Trophoblast cell (in vitro differentiated cells and primary cell): Measurements from ENCODE around the gene LRBA.

Source experiments
- DNase-seq, 2 donors: peaks; one replicate each; pipeline ENCODE4 v3.0.0-alpha.2; 2016
- H2AFZ ChIP-seq: 2 replicates; pipeline ENCODE4 v1.6.1; 2013; ENCODE audit warnings: low read length, moderate library complexity, mild to moderate bottlenecking; ENCODE audit not compliant: insufficient read depth, poor library complexity
- H2AK5ac ChIP-seq: 2 replicates; pipeline ENCODE4 v1.6.1; 2013; ENCODE audit warnings: mild to moderate bottlenecking, low read length
- H2BK120ac ChIP-seq: 2 replicates; pipeline ENCODE4 v1.6.1; 2013; ENCODE audit warnings: low read length, mild to moderate bottlenecking, moderate library complexity; ENCODE audit not compliant: insufficient read depth, poor library complexity
- H2BK12ac ChIP-seq: 2 replicates; pipeline ENCODE4 v1.6.1; 2013; ENCODE audit warnings: mild to moderate bottlenecking, low read length, moderate library complexity
- H2BK5ac ChIP-seq: 2 replicates; pipeline ENCODE4 v1.6.1; 2013; ENCODE audit warnings: low read length, low read depth, moderate library complexity, mild to moderate bottlenecking; ENCODE audit not compliant: poor library complexity
- H3K14ac ChIP-seq: 2 replicates; pipeline ENCODE4 v1.6.1; 2013; ENCODE audit warnings: mild to moderate bottlenecking, low read length
- H3K18ac ChIP-seq: 2 replicates; pipeline ENCODE4 v1.6.1; 2013; ENCODE audit warnings: mild to moderate bottlenecking, low read length
- H3K23ac ChIP-seq: 2 replicates; pipeline ENCODE4 v1.6.1; 2013; ENCODE audit warnings: low read length
- H3K27ac ChIP-seq: 2 replicates; pipeline ENCODE4 v1.5.1; 2013; ENCODE audit warnings: low read depth, mild to moderate bottlenecking, inconsistent platforms, low read length, moderate library complexity
- H3K27me3 ChIP-seq: 2 replicates; pipeline ENCODE4 v1.6.1; 2013; ENCODE audit warnings: inconsistent platforms, mild to moderate bottlenecking, low read length, moderate library complexity; ENCODE audit not compliant: insufficient read depth
- H3K36me3 ChIP-seq, 2 experiments: 1 replicate in 1 of 2; 2 replicates in 1 of 2; pipeline ENCODE4 v1.6.1; 2013; ENCODE audit warnings: low read length in 2 of 2, mild to moderate bottlenecking in 2 of 2, moderate library complexity in 1 of 2; ENCODE audit not compliant: insufficient read depth in 2 of 2, control insufficient read depth in 1 of 2
- H3K4ac ChIP-seq: 2 replicates; pipeline ENCODE4 v1.6.1; 2013; ENCODE audit warnings: low read depth, mild to moderate bottlenecking, low read length, moderate library complexity
- H3K4me1 ChIP-seq, 2 experiments: 1 replicate in 1 of 2; 2 replicates in 1 of 2; pipeline ENCODE4 v1.6.1; 2013; ENCODE audit warnings: low read length in 2 of 2, mild to moderate bottlenecking in 2 of 2, moderate library complexity in 1 of 2; ENCODE audit not compliant: insufficient read depth in 2 of 2, control insufficient read depth in 1 of 2
- H3K4me2 ChIP-seq: 2 replicates; pipeline ENCODE4 v1.6.1; 2013; ENCODE audit warnings: inconsistent platforms, mild to moderate bottlenecking, low read length, moderate library complexity
- H3K4me3 ChIP-seq: 2 replicates; pipeline ENCODE4 v1.5.1; 2013; ENCODE audit warnings: mild to moderate bottlenecking, low read depth, low read length, inconsistent platforms
- H3K79me1 ChIP-seq: one replicate; pipeline ENCODE4 v1.6.1; 2013; ENCODE audit warnings: low read length
- H3K79me2 ChIP-seq: 2 replicates; pipeline ENCODE4 v1.6.1; 2013; ENCODE audit warnings: low read length, mild to moderate bottlenecking; ENCODE audit not compliant: control insufficient read depth, insufficient read depth, poor library complexity
- H3K9ac ChIP-seq: 2 replicates; pipeline ENCODE4 v1.6.1; 2013; ENCODE audit warnings: mild to moderate bottlenecking, low read length
- H3K9me3 ChIP-seq: 2 replicates; pipeline ENCODE4 v1.6.1; 2013; ENCODE audit warnings: low read depth, mild to moderate bottlenecking, control low read depth, inconsistent platforms, low read length; ENCODE audit not compliant: insufficient read depth
- H4K12ac ChIP-seq: 2 replicates; pipeline ENCODE4 v1.6.1; 2013; ENCODE audit warnings: low read depth, mild to moderate bottlenecking, low read length, moderate library complexity
- H4K8ac ChIP-seq: 2 replicates; pipeline ENCODE4 v1.6.1; 2013; ENCODE audit warnings: low read depth, mild to moderate bottlenecking, low read length, moderate library complexity
- H4K91ac ChIP-seq: one replicate; pipeline ENCODE4 v1.6.1; 2013; ENCODE audit warnings: low read depth, mild to moderate bottlenecking, low read length, moderate library complexity
- WGBS: extraction: QIAGEN DNeasy Blood & Tissue Kit; methylation state at CpG from one replicate; pipeline ENCODE4 v1.1.7; 2013; ENCODE audit warnings: missing lambda C conversion rate; ENCODE audit not compliant: insufficient read length, insufficient coverage; ENCODE audit errors: extremely low coverage; 5-methylcytosine and 5-hydroxymethylcytosine counted together

The LRBA gene

DNA sequence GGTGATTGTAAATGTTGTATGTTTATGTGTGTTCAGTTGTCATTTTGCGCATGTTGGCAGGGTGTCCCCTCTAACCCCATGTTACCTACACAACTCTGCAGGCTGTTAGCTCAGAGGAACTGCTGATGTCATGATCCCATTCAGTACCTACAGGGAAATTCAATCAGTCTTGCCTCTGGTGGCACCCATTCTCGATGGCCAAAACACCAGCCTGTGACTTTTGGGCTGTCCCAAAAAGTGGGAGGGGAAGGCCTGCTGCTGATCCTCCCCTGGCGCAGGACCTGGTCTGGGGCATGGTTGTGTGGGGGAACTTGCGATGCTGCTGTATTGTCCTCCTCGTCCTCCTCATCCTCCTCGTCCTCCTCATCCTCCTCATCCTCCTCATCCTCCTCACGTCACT, 762.3 kb downstream of the LRBA start:
- H3K18ac ChIP-seq, result no peak overlapping the region
- peaks cover 0 to 2% of the 10 kb centered on the region in 2 experiments for H3K4me1 ChIP-seq
- peaks cover 5% of the 10 kb centered on the region for H3K9me3 ChIP-seq
- H2BK12ac ChIP-seq, result no peak overlapping the region
- H4K12ac ChIP-seq, result no peak overlapping the region
- H3K14ac ChIP-seq, result no peak overlapping the region
- no peak overlapping the region for H3K4ac ChIP-seq
- no peak overlapping the region for H2AFZ ChIP-seq
- no peaks in the 10 kb centered on the region for H3K36me3 ChIP-seq
- no peak overlapping the region for H4K91ac ChIP-seq
- H3K79me1 ChIP-seq, result no peaks in the 10 kb centered on the region
- H3K4me3 ChIP-seq, result no peak overlapping the region
- H2BK120ac ChIP-seq, result no peak overlapping the region
- no peaks in the 10 kb centered on the region for H3K79me2 ChIP-seq
- no peak overlapping the region for H3K9ac ChIP-seq
- no peak overlapping the region for H3K4me2 ChIP-seq
- H2BK5ac ChIP-seq, result no peak overlapping the region
- no peaks in the 10 kb centered on the region for H3K27me3 ChIP-seq
- no peak overlapping the region for H4K8ac ChIP-seq
- WGBS, result no CpG with 5 or more reads among the region's 7 CpGs
- no peak for DNase-seq
- H3K27ac ChIP-seq, result no peak overlapping the region
- no peak overlapping the region for H2AK5ac ChIP-seq
- H3K23ac ChIP-seq, result no peak overlapping the region

DNA sequence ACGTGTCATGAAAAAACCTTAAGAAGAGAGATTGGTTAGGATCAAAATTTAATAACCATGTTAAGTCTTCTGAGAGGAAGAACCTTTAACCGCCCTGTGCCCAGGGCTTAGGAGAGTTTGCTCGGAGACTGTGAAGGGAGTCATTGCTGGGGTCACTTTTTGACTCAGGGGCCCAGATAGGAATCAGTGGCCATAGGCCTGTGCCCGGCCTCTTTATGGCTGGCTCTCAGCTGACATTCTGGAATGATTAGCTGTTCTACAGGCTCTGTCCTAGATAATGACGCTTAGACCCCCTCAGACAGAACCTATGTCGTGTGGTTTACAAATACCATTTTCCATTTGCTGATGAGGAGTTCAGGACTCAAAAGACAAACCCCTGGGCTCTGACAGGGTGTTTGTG, 762.8 kb downstream of the LRBA start:
- no peak for DNase-seq

DNA sequence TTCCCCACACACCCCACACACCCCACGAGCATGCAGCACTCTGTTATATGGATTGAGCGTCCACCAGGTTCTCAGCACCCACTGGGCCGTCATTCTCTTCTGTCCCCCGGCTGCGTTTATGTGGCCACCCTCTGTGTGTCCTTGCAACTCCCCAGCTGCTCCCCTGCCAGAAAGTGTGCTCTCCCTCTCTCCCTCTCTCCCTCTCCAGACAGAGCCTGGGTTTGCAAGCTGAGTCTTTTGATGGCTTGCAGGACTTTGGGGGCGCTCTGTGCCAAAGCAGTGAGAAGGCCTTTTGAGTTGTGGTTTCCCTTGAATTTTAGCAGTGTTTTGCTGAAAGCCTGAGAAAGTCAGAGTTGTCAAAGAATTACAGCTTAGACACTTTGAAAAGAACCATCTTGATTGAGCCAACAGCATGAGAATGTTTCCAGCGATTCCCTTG, 763.3 kb downstream of the LRBA start:
- no peak overlapping the region for H3K4ac ChIP-seq
- 100% methylated on average over 1 of the region's 7 CpGs for WGBS

More for the DNA sequence above, 762.8 kb downstream of the LRBA start:
- Histone ChIP-seq H3K4ac (no peak overlapping the region), H3K23ac (no peak overlapping the region), H4K12ac (no peak overlapping the region), H3K9ac (no peak overlapping the region), H3K9me3 (peaks cover 5% of the 10 kb centered on the region), H3K27ac (no peak overlapping the region), H2BK5ac (no peak overlapping the region), H3K79me2 (no peaks in the 10 kb centered on the region), H2AFZ (no peak overlapping the region), H3K4me1 (peaks cover 0 to 2% of the 10 kb centered on the region in 2 experiments), H4K91ac (no peak overlapping the region), H3K79me1 (no peaks in the 10 kb centered on the region), H2BK120ac (no peak overlapping the region), H3K27me3 (no peaks in the 10 kb centered on the region), H4K8ac (no peak overlapping the region), H3K36me3 (no peaks in the 10 kb centered on the region), H2BK12ac (no peak overlapping the region), H3K4me3 (no peak overlapping the region), H3K18ac (no peak overlapping the region), H2AK5ac (no peak overlapping the region), H3K14ac (no peak overlapping the region), H3K4me2 (no peak overlapping the region)
- WGBS, result no CpG with 5 or more reads among the region's 6 CpGs

DNA sequence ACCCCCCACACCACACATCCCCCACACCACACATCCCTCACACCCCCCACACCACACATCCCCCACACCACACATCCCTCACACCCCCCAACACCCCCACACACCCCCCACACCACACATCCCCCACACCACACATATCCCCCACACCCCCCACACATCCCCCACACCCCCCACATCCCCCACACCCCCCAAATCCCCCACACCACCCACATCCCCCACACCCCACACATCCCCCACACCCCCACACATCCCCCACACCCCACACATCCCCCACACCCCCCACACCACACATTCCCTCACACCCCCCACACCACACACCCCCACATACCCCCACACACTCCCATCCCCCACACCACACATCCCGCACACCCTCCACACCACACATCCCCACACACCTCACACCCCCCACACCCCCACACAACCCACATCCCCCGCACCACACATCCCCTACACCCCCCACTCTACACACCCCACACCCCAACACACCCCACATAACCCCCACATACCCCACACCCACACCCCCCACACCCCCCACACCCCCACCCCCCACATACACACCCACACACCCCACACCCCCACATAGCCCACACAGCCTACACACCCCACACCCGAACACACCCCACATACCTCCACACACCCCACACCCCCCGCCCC, 764.0 kb downstream of the LRBA start:
- H3K4me3 ChIP-seq, result no peak overlapping the region
- H3K23ac ChIP-seq, result no peak overlapping the region
- H2BK12ac ChIP-seq, result no peak overlapping the region
- no peak overlapping the region for H2AK5ac ChIP-seq
- no peaks in the 10 kb centered on the region for H3K79me2 ChIP-seq
- DNase-seq, result no peak
- no peak overlapping the region for H4K8ac ChIP-seq
- H3K36me3 ChIP-seq, result no peaks in the 10 kb centered on the region
- H3K4me2 ChIP-seq, result no peak overlapping the region
- no peaks in the 10 kb centered on the region for H3K27me3 ChIP-seq
- H3K18ac ChIP-seq, result no peak overlapping the region
- H3K4ac ChIP-seq, result no peak overlapping the region
- peaks cover 5% of the 10 kb centered on the region for H3K9me3 ChIP-seq
- no peaks in the 10 kb centered on the region for H3K79me1 ChIP-seq
- H3K27ac ChIP-seq, result no peak overlapping the region
- H3K14ac ChIP-seq, result no peak overlapping the region
- no peaks in the 10 kb centered on the region for H3K4me1 ChIP-seq
- no peak overlapping the region for H3K9ac ChIP-seq
- H4K12ac ChIP-seq, result no peak overlapping the region
- WGBS, result 100% methylated on average over 1 of the region's 4 CpGs
- no peak overlapping the region for H2BK5ac ChIP-seq
- H4K91ac ChIP-seq, result no peak overlapping the region
- H2AFZ ChIP-seq, result no peak overlapping the region
- no peak overlapping the region for H2BK120ac ChIP-seq

More for the DNA sequence above, 763.3 kb downstream of the LRBA start:
- H2BK120ac ChIP-seq, result no peak overlapping the region
- no peaks in the 10 kb centered on the region for H3K79me2 ChIP-seq
- H3K27ac ChIP-seq, result no peak overlapping the region
- H3K27me3 ChIP-seq, result no peaks in the 10 kb centered on the region
- H2BK5ac ChIP-seq, result no peak overlapping the region
- H3K23ac ChIP-seq, result no peak overlapping the region
- H2AK5ac ChIP-seq, result no peak overlapping the region
- H3K36me3 ChIP-seq, result no peaks in the 10 kb centered on the region
- H2BK12ac ChIP-seq, result no peak overlapping the region
- H3K79me1 ChIP-seq, result no peaks in the 10 kb centered on the region
- no peak overlapping the region for H4K12ac ChIP-seq
- no peak overlapping the region for H3K14ac ChIP-seq
- no peak overlapping the region for H4K91ac ChIP-seq
- no peak overlapping the region for H3K4me2 ChIP-seq
- no peak overlapping the region for H4K8ac ChIP-seq
- H3K4me1 ChIP-seq, result no peaks in the 10 kb centered on the region
- peak in 1 of 2 donors; percentile 15 for DNase-seq
- no peak overlapping the region for H3K18ac ChIP-seq
- peaks cover 5% of the 10 kb centered on the region for H3K9me3 ChIP-seq
- no peak overlapping the region for H3K9ac ChIP-seq
- no peak overlapping the region for H2AFZ ChIP-seq
- no peak overlapping the region for H3K4me3 ChIP-seq
